ENCODE data around the gene NPNT.

NPNT gene

GRCh38 chr4:105966051-105966450 lies 70.8 kb downstream of the NPNT start (continued):
- no peak for TF ChIP-seq TCF4 (CRISPR knock-in tag; IDR thresholded peaks at IDR 0.05; ENCODE audit: borderline replicate concordance)
- TF ChIP-seq ZC3H10 (CRISPR knock-in tag; IDR thresholded peaks at IDR 0.05), result no peak

- no peak for TF ChIP-seq ESRRG (CRISPR knock-in tag; IDR thresholded peaks at IDR 0.05)
- TF ChIP-seq RARB (CRISPR knock-in tag; IDR thresholded peaks at IDR 0.05), result no peak
- no peak; the same call in 2 of the 3 replicates for ATAC-seq
Measured at GRCh38 chr4:105967058-105967658, 71.9 kb downstream of the NPNT start.

GRCh38 chr4:105969575-105969974 lies 74.3 kb downstream of the NPNT start:
- TF ChIP-seq TOX (CRISPR knock-in tag; IDR thresholded peaks at IDR 0.05; ENCODE audit: borderline replicate concordance), result no peak
- no peak for TF ChIP-seq ZFP30 (CRISPR knock-in tag; IDR thresholded peaks at IDR 0.05)
- no peak for TF ChIP-seq ZFP3 (CRISPR knock-in tag; IDR thresholded peaks at IDR 0.05)
- no peak for ATAC-seq

DNA sequence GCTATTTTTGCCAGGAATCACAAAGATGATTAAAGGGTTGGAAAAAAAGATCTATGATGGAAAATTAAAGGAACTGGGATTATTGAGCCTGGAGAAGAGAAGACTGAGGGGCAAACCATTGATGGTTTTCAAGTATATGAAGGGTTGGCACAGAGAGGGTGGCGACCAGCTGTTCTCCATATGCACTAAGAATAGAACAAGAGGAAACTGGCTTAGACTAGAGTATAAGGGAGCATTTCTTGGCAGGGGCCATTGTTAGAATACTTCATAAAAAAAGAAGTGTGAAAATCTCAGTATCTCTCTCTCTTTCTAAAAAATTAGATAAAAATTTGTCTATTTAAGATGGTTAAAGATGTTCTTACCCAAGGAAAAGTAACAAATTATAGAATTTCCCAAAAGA lies 75.1 kb downstream of the NPNT start:
- ATAC-seq, result no peak
- TF ChIP-seq, protein P1, sequence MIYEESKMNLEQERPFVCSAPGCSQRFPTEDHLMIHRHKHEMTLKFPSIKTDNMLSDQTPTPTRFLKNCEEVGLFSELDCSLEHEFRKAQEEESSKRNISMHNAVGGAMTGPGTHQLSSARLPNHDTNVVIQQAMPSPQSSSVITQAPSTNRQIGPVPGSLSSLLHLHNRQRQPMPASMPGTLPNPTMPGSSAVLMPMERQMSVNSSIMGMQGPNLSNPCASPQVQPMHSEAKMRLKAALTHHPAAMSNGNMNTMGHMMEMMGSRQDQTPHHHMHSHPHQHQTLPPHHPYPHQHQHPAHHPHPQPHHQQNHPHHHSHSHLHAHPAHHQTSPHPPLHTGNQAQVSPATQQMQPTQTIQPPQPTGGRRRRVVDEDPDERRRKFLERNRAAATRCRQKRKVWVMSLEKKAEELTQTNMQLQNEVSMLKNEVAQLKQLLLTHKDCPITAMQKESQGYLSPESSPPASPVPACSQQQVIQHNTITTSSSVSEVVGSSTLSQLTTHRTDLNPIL (CRISPR knock-in tag; IDR thresholded peaks at IDR 0.05; ENCODE audit: low read depth), result no peak
- TF ChIP-seq TCF4 (CRISPR knock-in tag; IDR thresholded peaks at IDR 0.05; ENCODE audit: borderline replicate concordance) (no peak), GLIS3 (CRISPR knock-in tag; IDR thresholded peaks at IDR 0.05) (no peak), ZNF70 (CRISPR knock-in tag; IDR thresholded peaks at IDR 0.05) (no peak), TOX (CRISPR knock-in tag; IDR thresholded peaks at IDR 0.05; ENCODE audit: borderline replicate concordance) (no peak), ZNF565 (CRISPR knock-in tag; conservative IDR thresholded peaks at IDR 0.05; ENCODE audit: low read depth) (no peak), SNAI2 (CRISPR knock-in tag; IDR thresholded peaks at IDR 0.05) (no peak), ZFP30 (CRISPR knock-in tag; IDR thresholded peaks at IDR 0.05) (no peak), ARNTL (CRISPR knock-in tag; IDR thresholded peaks at IDR 0.05; ENCODE audit: borderline replicate concordance, low read depth) (no peak)
- TF ChIP-seq, protein P2, sequence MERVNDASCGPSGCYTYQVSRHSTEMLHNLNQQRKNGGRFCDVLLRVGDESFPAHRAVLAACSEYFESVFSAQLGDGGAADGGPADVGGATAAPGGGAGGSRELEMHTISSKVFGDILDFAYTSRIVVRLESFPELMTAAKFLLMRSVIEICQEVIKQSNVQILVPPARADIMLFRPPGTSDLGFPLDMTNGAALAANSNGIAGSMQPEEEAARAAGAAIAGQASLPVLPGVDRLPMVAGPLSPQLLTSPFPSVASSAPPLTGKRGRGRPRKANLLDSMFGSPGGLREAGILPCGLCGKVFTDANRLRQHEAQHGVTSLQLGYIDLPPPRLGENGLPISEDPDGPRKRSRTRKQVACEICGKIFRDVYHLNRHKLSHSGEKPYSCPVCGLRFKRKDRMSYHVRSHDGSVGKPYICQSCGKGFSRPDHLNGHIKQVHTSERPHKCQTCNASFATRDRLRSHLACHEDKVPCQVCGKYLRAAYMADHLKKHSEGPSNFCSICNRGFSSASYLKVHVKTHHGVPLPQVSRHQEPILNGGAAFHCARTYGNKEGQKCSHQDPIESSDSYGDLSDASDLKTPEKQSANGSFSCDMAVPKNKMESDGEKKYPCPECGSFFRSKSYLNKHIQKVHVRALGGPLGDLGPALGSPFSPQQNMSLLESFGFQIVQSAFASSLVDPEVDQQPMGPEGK (CRISPR knock-in tag; IDR thresholded peaks at IDR 0.05; ENCODE audit: borderline replicate concordance), result no peak
- TF ChIP-seq, protein P3, sequence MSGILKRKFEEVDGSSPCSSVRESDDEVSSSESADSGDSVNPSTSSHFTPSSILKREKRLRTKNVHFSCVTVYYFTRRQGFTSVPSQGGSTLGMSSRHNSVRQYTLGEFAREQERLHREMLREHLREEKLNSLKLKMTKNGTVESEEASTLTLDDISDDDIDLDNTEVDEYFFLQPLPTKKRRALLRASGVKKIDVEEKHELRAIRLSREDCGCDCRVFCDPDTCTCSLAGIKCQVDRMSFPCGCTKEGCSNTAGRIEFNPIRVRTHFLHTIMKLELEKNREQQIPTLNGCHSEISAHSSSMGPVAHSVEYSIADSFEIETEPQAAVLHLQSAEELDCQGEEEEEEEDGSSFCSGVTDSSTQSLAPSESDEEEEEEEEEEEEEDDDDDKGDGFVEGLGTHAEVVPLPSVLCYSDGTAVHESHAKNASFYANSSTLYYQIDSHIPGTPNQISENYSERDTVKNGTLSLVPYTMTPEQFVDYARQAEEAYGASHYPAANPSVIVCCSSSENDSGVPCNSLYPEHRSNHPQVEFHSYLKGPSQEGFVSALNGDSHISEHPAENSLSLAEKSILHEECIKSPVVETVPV (CRISPR knock-in tag; IDR thresholded peaks at IDR 0.05), result no peak
- TF ChIP-seq, protein P4, sequence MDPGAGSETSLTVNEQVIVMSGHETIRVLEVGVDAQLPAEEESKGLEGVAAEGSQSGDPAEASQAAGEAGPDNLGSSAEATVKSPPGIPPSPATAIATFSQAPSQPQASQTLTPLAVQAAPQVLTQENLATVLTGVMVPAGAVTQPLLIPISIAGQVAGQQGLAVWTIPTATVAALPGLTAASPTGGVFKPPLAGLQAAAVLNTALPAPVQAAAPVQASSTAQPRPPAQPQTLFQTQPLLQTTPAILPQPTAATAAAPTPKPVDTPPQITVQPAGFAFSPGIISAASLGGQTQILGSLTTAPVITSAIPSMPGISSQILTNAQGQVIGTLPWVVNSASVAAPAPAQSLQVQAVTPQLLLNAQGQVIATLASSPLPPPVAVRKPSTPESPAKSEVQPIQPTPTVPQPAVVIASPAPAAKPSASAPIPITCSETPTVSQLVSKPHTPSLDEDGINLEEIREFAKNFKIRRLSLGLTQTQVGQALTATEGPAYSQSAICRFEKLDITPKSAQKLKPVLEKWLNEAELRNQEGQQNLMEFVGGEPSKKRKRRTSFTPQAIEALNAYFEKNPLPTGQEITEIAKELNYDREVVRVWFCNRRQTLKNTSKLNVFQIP (CRISPR knock-in tag; IDR thresholded peaks at IDR 0.05; ENCODE audit: borderline replicate concordance, low read depth), result no peak
- TF ChIP-seq, protein P5, sequence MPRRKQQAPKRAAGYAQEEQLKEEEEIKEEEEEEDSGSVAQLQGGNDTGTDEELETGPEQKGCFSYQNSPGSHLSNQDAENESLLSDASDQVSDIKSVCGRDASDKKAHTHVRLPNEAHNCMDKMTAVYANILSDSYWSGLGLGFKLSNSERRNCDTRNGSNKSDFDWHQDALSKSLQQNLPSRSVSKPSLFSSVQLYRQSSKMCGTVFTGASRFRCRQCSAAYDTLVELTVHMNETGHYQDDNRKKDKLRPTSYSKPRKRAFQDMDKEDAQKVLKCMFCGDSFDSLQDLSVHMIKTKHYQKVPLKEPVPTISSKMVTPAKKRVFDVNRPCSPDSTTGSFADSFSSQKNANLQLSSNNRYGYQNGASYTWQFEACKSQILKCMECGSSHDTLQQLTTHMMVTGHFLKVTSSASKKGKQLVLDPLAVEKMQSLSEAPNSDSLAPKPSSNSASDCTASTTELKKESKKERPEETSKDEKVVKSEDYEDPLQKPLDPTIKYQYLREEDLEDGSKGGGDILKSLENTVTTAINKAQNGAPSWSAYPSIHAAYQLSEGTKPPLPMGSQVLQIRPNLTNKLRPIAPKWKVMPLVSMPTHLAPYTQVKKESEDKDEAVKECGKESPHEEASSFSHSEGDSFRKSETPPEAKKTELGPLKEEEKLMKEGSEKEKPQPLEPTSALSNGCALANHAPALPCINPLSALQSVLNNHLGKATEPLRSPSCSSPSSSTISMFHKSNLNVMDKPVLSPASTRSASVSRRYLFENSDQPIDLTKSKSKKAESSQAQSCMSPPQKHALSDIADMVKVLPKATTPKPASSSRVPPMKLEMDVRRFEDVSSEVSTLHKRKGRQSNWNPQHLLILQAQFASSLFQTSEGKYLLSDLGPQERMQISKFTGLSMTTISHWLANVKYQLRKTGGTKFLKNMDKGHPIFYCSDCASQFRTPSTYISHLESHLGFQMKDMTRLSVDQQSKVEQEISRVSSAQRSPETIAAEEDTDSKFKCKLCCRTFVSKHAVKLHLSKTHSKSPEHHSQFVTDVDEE (CRISPR knock-in tag; IDR thresholded peaks at IDR 0.05), result no peak

DNA sequence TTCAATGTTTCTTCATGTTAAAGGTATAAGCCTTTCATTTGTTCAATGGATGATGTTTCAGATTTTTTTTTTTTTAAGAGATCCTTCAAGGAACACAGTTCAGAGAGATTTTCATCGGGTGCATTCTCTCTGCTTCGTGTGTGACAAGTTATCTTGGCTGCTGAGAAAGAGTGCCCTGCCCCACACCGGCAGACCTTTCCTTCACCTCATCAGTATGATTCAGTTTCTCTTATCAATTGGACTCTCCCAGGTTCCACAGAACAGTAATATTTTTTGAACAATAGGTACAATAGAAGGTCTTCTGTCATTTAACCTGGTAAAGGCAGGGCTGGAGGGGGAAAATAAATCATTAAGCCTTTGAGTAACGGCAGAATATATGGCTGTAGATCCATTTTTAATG lies 75.8 kb downstream of the NPNT start:
- no peak for ATAC-seq
- TF ChIP-seq ESRRG (CRISPR knock-in tag; IDR thresholded peaks at IDR 0.05), result no peak
- no peak for TF ChIP-seq ZFP30 (CRISPR knock-in tag; IDR thresholded peaks at IDR 0.05)
- no peak for TF ChIP-seq TOX (CRISPR knock-in tag; IDR thresholded peaks at IDR 0.05; ENCODE audit: borderline replicate concordance)
- TF ChIP-seq, protein P4 (CRISPR knock-in tag; IDR thresholded peaks at IDR 0.05; ENCODE audit: borderline replicate concordance, low read depth), result no peak
- TF ChIP-seq CSDC2 (CRISPR knock-in tag; IDR thresholded peaks at IDR 0.05), result no peak
- TF ChIP-seq BACH2 (CRISPR knock-in tag; IDR thresholded peaks at IDR 0.05; ENCODE audit: borderline replicate concordance), result no peak
- TF ChIP-seq ZNF565 (CRISPR knock-in tag; conservative IDR thresholded peaks at IDR 0.05; ENCODE audit: low read depth), result no peak
- TF ChIP-seq, protein P3 (CRISPR knock-in tag; IDR thresholded peaks at IDR 0.05), result no peak
- no peak for TF ChIP-seq RARB (CRISPR knock-in tag; IDR thresholded peaks at IDR 0.05)
- TF ChIP-seq TCF4 (CRISPR knock-in tag; IDR thresholded peaks at IDR 0.05; ENCODE audit: borderline replicate concordance), result no peak
- TF ChIP-seq ZC3H10 (CRISPR knock-in tag; IDR thresholded peaks at IDR 0.05), result no peak
- no peak for TF ChIP-seq ISL1 (CRISPR knock-in tag; IDR thresholded peaks at IDR 0.05)
- no peak for TF ChIP-seq ZFP3 (CRISPR knock-in tag; IDR thresholded peaks at IDR 0.05)
- no peak for TF ChIP-seq GLIS3 (CRISPR knock-in tag; IDR thresholded peaks at IDR 0.05)

All from SK-N-SH treated with all-trans-retinoic acid at 6 μM for 48 hours (cell line).